Natural killer cell (primary cell): Measurements from ENCODE around the gene CUX1. TPM values are rescaled to one million over a fixed set of nuclear protein-coding genes. Genes with fewer than 3 reads are reported as not detected.

Experiments used
- ATAC-seq, 3 donors: fragments of 150-1000 bp in 2 of 3; fragments of 200-7000 bp in 1 of 3; cut with Tn5 transposase; 1 replicate in 1 of 3; 2 replicates in 2 of 3; pipeline ENCODE4 v1.10.0; 2021; ENCODE audit warnings: mild to moderate bottlenecking in 2 of 3, moderate library complexity in 2 of 3
- DNase-seq, 2 donors: peaks; one replicate each; pipeline versions ENCODE4 v3.0.0 to v3.0.0-alpha.2; 2013 to 2021; ENCODE audit warnings: mixed read lengths in 1 of 2
- H3K27ac ChIP-seq: one replicate; pipeline ENCODE4 v1.5.1; 2013; ENCODE audit warnings: mild to moderate bottlenecking, low read length
- H3K27me3 ChIP-seq: one replicate; pipeline ENCODE4 v1.6.1; 2013; ENCODE audit warnings: low read length; ENCODE audit not compliant: control insufficient read depth, insufficient read depth
- H3K36me3 ChIP-seq: one replicate; pipeline ENCODE4 v1.6.1; 2013; ENCODE audit warnings: low read length; ENCODE audit not compliant: control insufficient read depth, insufficient read depth
- H3K4me1 ChIP-seq: one replicate; pipeline ENCODE4 v1.6.1; 2013; ENCODE audit warnings: low read length; ENCODE audit not compliant: control insufficient read depth, insufficient read depth
- H3K4me3 ChIP-seq: one replicate; pipeline ENCODE4 v1.5.1; 2013; ENCODE audit warnings: low read length
- H3K9me3 ChIP-seq: one replicate; pipeline ENCODE4 v1.6.1; 2013; ENCODE audit warnings: low read length; ENCODE audit not compliant: control insufficient read depth, insufficient read depth
- H3K27ac Mint-ChIP-seq, 2 donors: one replicate each; pipeline ENCODE4 v1.8.0; 2022; ENCODE audit warnings: mild to moderate bottlenecking in 2 of 2, mixed read lengths in 2 of 2, moderate library complexity in 1 of 2
- H3K27me3 Mint-ChIP-seq, 2 donors: one replicate each; pipeline ENCODE4 v1.8.0; 2022; ENCODE audit warnings: low read depth in 2 of 2, mixed read lengths in 2 of 2
- H3K36me3 Mint-ChIP-seq: one replicate; pipeline ENCODE4 v1.8.0; 2022; ENCODE audit warnings: mixed read lengths
- H3K4me1 Mint-ChIP-seq, 2 donors: one replicate each; pipeline ENCODE4 v1.8.0; 2022; ENCODE audit warnings: mixed read lengths in 2 of 2
- H3K4me3 Mint-ChIP-seq: one replicate; pipeline ENCODE4 v1.8.0; 2022; ENCODE audit warnings: mild to moderate bottlenecking, moderate library complexity, mixed read lengths
- H3K9me3 Mint-ChIP-seq, 2 donors: one replicate each; pipeline ENCODE4 v1.8.0; 2022; ENCODE audit warnings: mixed read lengths in 2 of 2
- WGBS: methylation state at CpG from one replicate; pipeline ENCODE4 v1.1.7; 2013; ENCODE audit warnings: missing lambda C conversion rate; ENCODE audit not compliant: insufficient coverage; 5-methylcytosine and 5-hydroxymethylcytosine counted together
- intact Hi-C: fragments of 100-400 bp; cut with micrococcal nuclease; formaldehyde crosslinking; loops from one replicate; pipeline ENCODE4 v1.14.2; 2022
- total RNA-seq, 4 donors: library from RNA; stranded (reverse); fragments of 120-200 nt in 1 of 4; gene quantifications; one replicate each; pipeline versions ENCODE4 v1.2.3 to v1.2.4, GENCODE V29; 2013 to 2022
- TF ChIP-seq, protein P1 (sequence below): fragments of 200-600 bp; IDR thresholded peaks from one replicate; pipeline ENCODE4 v1.8.0; 2022; ENCODE audit warnings: antibody characterized with exemption

Gene CUX1
- total RNA-seq, 3 donors from 2014 or later (not counting 1 experiment from before 2014, with no cell fraction given): 59.8 to 77.4 (median 73.6) TPM

DNA sequence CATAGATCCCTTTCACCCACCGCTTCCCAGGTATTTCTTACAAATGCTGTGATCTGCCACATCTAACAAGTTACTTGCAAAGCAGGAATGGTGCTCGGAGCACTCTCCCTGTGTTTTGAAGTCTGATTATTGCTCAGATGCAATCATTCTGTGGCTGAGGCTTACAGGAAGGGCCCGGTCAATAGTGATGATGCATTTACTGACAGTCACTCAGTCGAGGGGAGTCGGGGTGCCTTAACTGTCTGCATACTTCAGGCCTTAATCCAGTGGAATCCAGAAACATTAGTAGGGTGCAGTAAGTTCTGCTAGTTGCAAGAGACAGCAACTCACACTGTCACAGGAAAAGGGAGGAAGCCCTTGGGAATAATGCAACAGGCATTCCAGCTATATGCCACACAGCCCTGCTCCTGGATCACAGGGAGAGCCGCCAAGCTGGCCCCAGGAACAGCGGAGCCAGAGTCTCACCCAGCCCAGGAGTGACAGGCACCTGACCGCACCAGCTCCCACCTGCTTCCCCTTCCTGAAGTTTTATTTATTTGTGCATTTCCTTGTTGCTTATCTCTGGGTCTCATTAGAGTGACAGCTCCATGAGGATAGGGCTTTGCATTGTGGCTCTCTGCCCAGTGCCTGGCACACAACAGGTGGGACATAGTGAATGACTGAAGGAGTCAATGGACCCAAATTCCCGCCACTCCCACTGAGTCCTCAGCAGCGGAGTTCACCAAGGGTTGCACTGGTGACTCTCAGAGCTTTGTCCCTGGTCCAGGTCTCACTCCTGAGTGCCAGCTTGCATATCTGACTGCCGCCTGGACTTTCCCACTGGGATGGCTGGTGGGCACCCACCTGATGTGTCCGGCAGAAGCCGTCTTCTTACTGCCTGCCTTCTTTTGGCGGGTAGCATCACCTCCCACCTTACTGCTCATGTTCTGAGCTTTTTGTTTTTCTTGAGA, 256.8 kb downstream of the CUX1 start:
- TF ChIP-seq, protein P1, sequence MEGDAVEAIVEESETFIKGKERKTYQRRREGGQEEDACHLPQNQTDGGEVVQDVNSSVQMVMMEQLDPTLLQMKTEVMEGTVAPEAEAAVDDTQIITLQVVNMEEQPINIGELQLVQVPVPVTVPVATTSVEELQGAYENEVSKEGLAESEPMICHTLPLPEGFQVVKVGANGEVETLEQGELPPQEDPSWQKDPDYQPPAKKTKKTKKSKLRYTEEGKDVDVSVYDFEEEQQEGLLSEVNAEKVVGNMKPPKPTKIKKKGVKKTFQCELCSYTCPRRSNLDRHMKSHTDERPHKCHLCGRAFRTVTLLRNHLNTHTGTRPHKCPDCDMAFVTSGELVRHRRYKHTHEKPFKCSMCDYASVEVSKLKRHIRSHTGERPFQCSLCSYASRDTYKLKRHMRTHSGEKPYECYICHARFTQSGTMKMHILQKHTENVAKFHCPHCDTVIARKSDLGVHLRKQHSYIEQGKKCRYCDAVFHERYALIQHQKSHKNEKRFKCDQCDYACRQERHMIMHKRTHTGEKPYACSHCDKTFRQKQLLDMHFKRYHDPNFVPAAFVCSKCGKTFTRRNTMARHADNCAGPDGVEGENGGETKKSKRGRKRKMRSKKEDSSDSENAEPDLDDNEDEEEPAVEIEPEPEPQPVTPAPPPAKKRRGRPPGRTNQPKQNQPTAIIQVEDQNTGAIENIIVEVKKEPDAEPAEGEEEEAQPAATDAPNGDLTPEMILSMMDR: no peak
- Mint-ChIP-seq H3K4me3 (no peak overlapping the region), H3K27ac (no peak overlapping the region), H3K36me3 (peaks cover 9% of the 10 kb centered on the region), H3K4me1 (peaks cover 9 to 19% of the 10 kb centered on the region in 2 donors), H3K9me3 (peaks cover 0 to 2% of the 10 kb centered on the region in 2 donors), H3K27me3 (no peaks in the 10 kb centered on the region)
- Histone ChIP-seq H3K27ac (no peak overlapping the region), H3K27me3 (no peaks in the 10 kb centered on the region), H3K9me3 (peaks cover 7% of the 10 kb centered on the region), H3K4me1 (peaks cover 8% of the 10 kb centered on the region), H3K4me3 (no peak overlapping the region), H3K36me3 (peaks cover 17% of the 10 kb centered on the region)
- no peak for ATAC-seq
- no peak for DNase-seq
- intact Hi-C loops: no loop called here
- 96% methylated on average over 14 of the region's 14 CpGs for WGBS

DNA sequence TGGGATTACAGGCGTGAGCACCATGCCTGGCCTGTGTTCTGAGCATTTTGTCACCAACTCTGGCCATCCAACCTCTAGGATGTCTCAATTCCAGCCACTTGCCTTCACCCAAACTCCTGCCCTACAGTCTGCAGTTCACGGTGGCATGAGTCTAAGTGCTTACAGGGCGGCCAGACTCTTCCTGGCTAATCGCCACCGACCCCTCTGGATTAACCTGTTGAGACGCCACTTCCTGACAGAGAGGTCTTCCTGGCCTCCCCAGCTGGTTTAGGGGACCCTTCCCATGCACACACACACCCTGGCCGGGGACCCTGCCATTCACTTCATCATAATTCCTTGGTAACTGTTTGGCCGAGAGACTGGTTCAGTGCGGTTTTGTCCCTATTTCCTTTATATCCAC, 257.7 kb downstream of the CUX1 start:
- WGBS: 98% methylated on average over 9 of the region's 9 CpGs
- peaks cover 16% of the 10 kb centered on the region for H3K36me3 ChIP-seq
- intact Hi-C loops: no loop called here

DNA sequence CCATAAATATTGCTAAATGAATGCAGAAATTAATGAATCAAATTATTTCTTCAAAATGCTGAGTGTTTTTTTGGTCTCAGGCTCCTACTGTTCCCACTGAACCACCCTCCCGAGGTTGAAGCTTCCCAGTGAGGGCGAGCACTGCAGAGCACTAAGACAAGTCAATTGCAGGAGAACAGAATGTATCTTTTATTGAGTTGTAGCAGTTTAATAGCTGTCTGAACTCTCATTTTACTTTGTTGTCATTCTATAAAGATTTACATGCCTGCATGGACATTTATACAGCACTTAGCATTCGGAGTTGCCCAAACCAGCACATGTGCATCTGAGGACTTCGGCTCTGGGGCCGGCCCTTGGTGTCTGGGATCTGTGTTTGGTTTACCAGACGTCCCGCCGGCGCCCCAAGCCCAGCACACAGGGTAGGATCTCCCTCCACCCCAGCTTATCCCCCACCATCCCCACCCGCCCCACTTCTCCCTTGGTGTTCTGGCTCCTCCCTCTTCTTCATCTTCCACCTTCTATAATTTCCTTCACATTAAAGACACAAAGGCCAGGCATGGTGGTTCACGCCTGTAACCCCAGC, 258.2 kb downstream of the CUX1 start:
- Histone ChIP-seq H3K4me3 (no peak overlapping the region), H3K36me3 (peaks cover 11% of the 10 kb centered on the region), H3K27me3 (no peaks in the 10 kb centered on the region), H3K4me1 (peaks cover 8% of the 10 kb centered on the region), H3K9me3 (peaks cover 7% of the 10 kb centered on the region), H3K27ac (no peak overlapping the region)
- TF ChIP-seq, protein P1: no peak
- DNase-seq (no peak), ATAC-seq (no peak)
- intact Hi-C loops: no loop called here
- Mint-ChIP-seq H3K27ac (no peak overlapping the region), H3K4me1 (peaks cover 14 to 20% of the 10 kb centered on the region in 2 donors), H3K27me3 (no peaks in the 10 kb centered on the region), H3K36me3 (peaks cover 9% of the 10 kb centered on the region), H3K9me3 (peaks cover 0 to 2% of the 10 kb centered on the region in 2 donors), H3K4me3 (no peak overlapping the region)
- 96% methylated on average over 11 of the region's 11 CpGs for WGBS

More for the DNA sequence above, 257.7 kb downstream of the CUX1 start:
- no peak overlapping the region for H3K27ac ChIP-seq
- peaks cover 9% of the 10 kb centered on the region for H3K36me3 Mint-ChIP-seq
- TF ChIP-seq, protein P1: no peak
- peaks cover 8% of the 10 kb centered on the region for H3K4me1 ChIP-seq
- no peak overlapping the region for H3K27ac Mint-ChIP-seq
- no peaks in the 10 kb centered on the region for H3K27me3 ChIP-seq
- no peak overlapping the region for H3K4me3 ChIP-seq
- no peak for ATAC-seq
- H3K9me3 Mint-ChIP-seq: peaks cover 0 to 2% of the 10 kb centered on the region in 2 donors
- peaks cover 12 to 19% of the 10 kb centered on the region in 2 donors for H3K4me1 Mint-ChIP-seq
- H3K4me3 Mint-ChIP-seq: no peak overlapping the region
- no peak for DNase-seq
- no peaks in the 10 kb centered on the region for H3K27me3 Mint-ChIP-seq
- H3K9me3 ChIP-seq: peaks cover 7% of the 10 kb centered on the region
